Heart left ventricle (tissue), 13 donors: ENCODE data around the gene DAB2IP.

Experiments
- POLR2A ChIP-seq, 2 donors: fragments of 450-650 bp; IDR thresholded peaks; one replicate each; pipeline ENCODE4 v1.6.1; 2017; ENCODE audit warnings: antibody characterized with exemption in 2 of 2, mild to moderate bottlenecking in 2 of 2, moderate library complexity in 2 of 2
- TF ChIP-seq, protein P1 (sequence below), 12 donors: fragments of 200-600 bp; sonication (generic) in 4 of 12; IDR thresholded peaks; one replicate each; pipeline versions ENCODE4 v1.5.0 to v1.8.0; 2018 to 2022; ENCODE audit warnings: antibody characterized with exemption in 12 of 12, mild to moderate bottlenecking in 5 of 12
- donor health status: ischemic (EF 13 %, LVEDD 7.1; RV severe dilation, severe dysfunction).
- donor health status: DM: no; HTN: yes; CAD: no.
- donor health status: DM: no; HTN: no; CAD: no.
- donor health status: ischemic (EF 25% LVEDD 6.9; RV normal size, moderate dysfunction).
- donor health status: ischemic (EF 25% LVEDD 5.7; RV mildly dilated, moderate dysfunction).
- donor health status: ischemic (EF 35%, LVEDD 5.7; RV mildly dilated, moderate dysfunction).
- donor health status: nonischemic (EF 11% LVEDD 7.7; RV severe dilation, severe dysfunction).
- donor health status: DM: yes; HTN: yes; CAD: no.
- donor health status: PGD.
- donor health status: ischemic (EF 29% LVEDD 5.4; RV normal size, mild dysfunction).
- donor health status: nonischemic (EF 23%, LVEDD 6.1; RV moderate dilation, normal function).

- TF ChIP-seq, protein P1, sequence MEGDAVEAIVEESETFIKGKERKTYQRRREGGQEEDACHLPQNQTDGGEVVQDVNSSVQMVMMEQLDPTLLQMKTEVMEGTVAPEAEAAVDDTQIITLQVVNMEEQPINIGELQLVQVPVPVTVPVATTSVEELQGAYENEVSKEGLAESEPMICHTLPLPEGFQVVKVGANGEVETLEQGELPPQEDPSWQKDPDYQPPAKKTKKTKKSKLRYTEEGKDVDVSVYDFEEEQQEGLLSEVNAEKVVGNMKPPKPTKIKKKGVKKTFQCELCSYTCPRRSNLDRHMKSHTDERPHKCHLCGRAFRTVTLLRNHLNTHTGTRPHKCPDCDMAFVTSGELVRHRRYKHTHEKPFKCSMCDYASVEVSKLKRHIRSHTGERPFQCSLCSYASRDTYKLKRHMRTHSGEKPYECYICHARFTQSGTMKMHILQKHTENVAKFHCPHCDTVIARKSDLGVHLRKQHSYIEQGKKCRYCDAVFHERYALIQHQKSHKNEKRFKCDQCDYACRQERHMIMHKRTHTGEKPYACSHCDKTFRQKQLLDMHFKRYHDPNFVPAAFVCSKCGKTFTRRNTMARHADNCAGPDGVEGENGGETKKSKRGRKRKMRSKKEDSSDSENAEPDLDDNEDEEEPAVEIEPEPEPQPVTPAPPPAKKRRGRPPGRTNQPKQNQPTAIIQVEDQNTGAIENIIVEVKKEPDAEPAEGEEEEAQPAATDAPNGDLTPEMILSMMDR (IDR thresholded peaks at IDR 0.05): no peak
- TF ChIP-seq POLR2A (IDR thresholded peaks at IDR 0.05): no peak
Observed at GRCh38 chr9:121662359-121662758, 10.9 kb downstream of the DAB2IP start.
